IgD-negative memory B cell (primary cell): ENCODE data around the gene SPEN. TPM values are rescaled to one million over a fixed set of nuclear protein-coding genes. Genes with fewer than 3 reads are reported as not detected.
"Not testable (repeated sequence)": the region's sequence is repeated elsewhere in the genome, so short reads cannot be mapped to it uniquely, and the experiment has no call there.

ENCODE experiments used
- H3K27ac Mint-ChIP-seq, 3 donors: one replicate each; pipeline ENCODE4 v1.8.0; 2020 to 2022; ENCODE audit warnings: mild to moderate bottlenecking in 3 of 3, mixed read lengths in 3 of 3, moderate library complexity in 1 of 3
- H3K27me3 Mint-ChIP-seq: one replicate; pipeline ENCODE4 v1.8.0; 2021; ENCODE audit warnings: mixed read lengths
- H3K36me3 Mint-ChIP-seq: one replicate; pipeline ENCODE4 v1.8.0; 2020; ENCODE audit warnings: mild to moderate bottlenecking, mixed read lengths
- H3K4me1 Mint-ChIP-seq, 3 donors: one replicate each; pipeline ENCODE4 v1.8.0; 2020 to 2022; ENCODE audit warnings: mixed read lengths in 3 of 3, mild to moderate bottlenecking in 1 of 3
- H3K4me3 Mint-ChIP-seq, 4 donors: one replicate each; pipeline ENCODE4 v1.8.0; 2020 to 2022; ENCODE audit warnings: mild to moderate bottlenecking in 4 of 4, mixed read lengths in 4 of 4, moderate library complexity in 3 of 4
- H3K9me3 Mint-ChIP-seq, 3 donors: one replicate each; pipeline ENCODE4 v1.8.0; 2020 to 2021; ENCODE audit warnings: mixed read lengths in 3 of 3, mild to moderate bottlenecking in 1 of 3
- polyA plus RNA-seq: library from polyadenylated mRNA; unstranded; fragments of 300-500 nt; fragmentation: Illumina TruSeq; gene quantifications from one replicate; pipeline ENCODE4 v1.2.3, GENCODE V29; 2021

SPEN gene
- polyA plus RNA-seq, 1 donor from 2014 or later = 43.2 TPM

GRCh38 chr1:15963968-15964648 lies 116.6 kb downstream of the SPEN start:
- H3K4me1 Mint-ChIP-seq = peaks cover 36 to 69% (median 59%) of the 10 kb centered on the region in 3 donors
- peak overlapping the region; percentile 80 to 92 (median 86) for H3K4me3 Mint-ChIP-seq
- peaks cover 2% of the 10 kb centered on the region for H3K36me3 Mint-ChIP-seq
- H3K27ac Mint-ChIP-seq = peak overlapping the region; percentile 87 to 98 (median 97)
- H3K27me3 Mint-ChIP-seq = peaks cover 2% of the 10 kb centered on the region
- no peaks in the 10 kb centered on the region for H3K9me3 Mint-ChIP-seq

GRCh38 chr1:15965228-15965767 lies 117.8 kb downstream of the SPEN start:
- Mint-ChIP-seq H3K9me3 (no peaks in the 10 kb centered on the region), H3K27me3 (peaks cover 2% of the 10 kb centered on the region), H3K4me3 (peak overlapping the region; percentile 45 to 92 (median 80)), H3K27ac (peak overlapping the region; percentile 87 to 98 (median 97)), H3K36me3 (no peaks in the 10 kb centered on the region), H3K4me1 (peaks cover 40 to 62% (median 58%) of the 10 kb centered on the region in 3 donors)

GRCh38 chr1:15966081-15966955 lies 118.8 kb downstream of the SPEN start:
- H3K4me3 Mint-ChIP-seq = peak overlapping the region; percentile 45 to 92 (median 80)
- peaks cover 40 to 57% (median 55%) of the 10 kb centered on the region in 3 donors for H3K4me1 Mint-ChIP-seq
- peaks cover 3% of the 10 kb centered on the region for H3K36me3 Mint-ChIP-seq
- H3K9me3 Mint-ChIP-seq = no peaks in the 10 kb centered on the region
- peaks cover 2% of the 10 kb centered on the region for H3K27me3 Mint-ChIP-seq
- H3K27ac Mint-ChIP-seq = peak overlapping the region; percentile 87 to 98 (median 97)

- H3K4me3 Mint-ChIP-seq = peak overlapping the region in 3 of 4 donors; percentile 39 to 71 (median 63)
Measured at GRCh38 chr1:15966956-15967344, 119.4 kb downstream of the SPEN start.

GRCh38 chr1:15968172-15968571 lies 120.7 kb downstream of the SPEN start:
- peaks cover 45 to 56% (median 46%) of the 10 kb centered on the region in 3 donors for H3K4me1 Mint-ChIP-seq
- H3K9me3 Mint-ChIP-seq = no peaks in the 10 kb centered on the region
- peak overlapping the region in 2 of 3 donors; percentile 40 to 71 for H3K27ac Mint-ChIP-seq
- no peak overlapping the region for H3K4me3 Mint-ChIP-seq
- H3K36me3 Mint-ChIP-seq = peaks cover 3% of the 10 kb centered on the region
- peaks cover 2% of the 10 kb centered on the region for H3K27me3 Mint-ChIP-seq

More at GRCh38 chr1:15966956-15967344, 119.4 kb downstream of the SPEN start:
- Mint-ChIP-seq H3K4me1 (peaks cover 42 to 57% (median 55%) of the 10 kb centered on the region in 3 donors), H3K36me3 (peaks cover 3% of the 10 kb centered on the region), H3K27me3 (peaks cover 2% of the 10 kb centered on the region), H3K9me3 (no peaks in the 10 kb centered on the region), H3K27ac (no peak overlapping the region)

- H3K4me3 Mint-ChIP-seq = peak overlapping the region in 1 of 4 donors; percentile 16
- H3K9me3 Mint-ChIP-seq = no peaks in the 10 kb centered on the region
- no peak overlapping the region for H3K27ac Mint-ChIP-seq
- peaks cover 40 to 59% (median 45%) of the 10 kb centered on the region in 3 donors for H3K4me1 Mint-ChIP-seq
- peaks cover 2% of the 10 kb centered on the region for H3K27me3 Mint-ChIP-seq
- peaks cover 7% of the 10 kb centered on the region for H3K36me3 Mint-ChIP-seq
Measured at GRCh38 chr1:15969321-15969880, 121.9 kb downstream of the SPEN start.

- Mint-ChIP-seq H3K27ac (no peak overlapping the region), H3K4me3 (peak overlapping the region in 1 of 4 donors; percentile 54)
Measured at GRCh38 chr1:15970911-15971310, 123.4 kb downstream of the SPEN start.

GRCh38 chr1:15972409-15972808 lies 124.9 kb downstream of the SPEN start:
- Mint-ChIP-seq H3K4me3 (peak overlapping the region in 1 of 4 donors; percentile 98), H3K27ac (peak overlapping the region in 1 of 3 donors; percentile 11), H3K27me3 (no peaks in the 10 kb centered on the region), H3K9me3 (no peaks in the 10 kb centered on the region), H3K4me1 (peaks cover 31 to 48% (median 34%) of the 10 kb centered on the region in 3 donors), H3K36me3 (peaks cover 9% of the 10 kb centered on the region)

More at GRCh38 chr1:15970911-15971310, 123.4 kb downstream of the SPEN start:
- Mint-ChIP-seq H3K27me3 (no peaks in the 10 kb centered on the region), H3K36me3 (peaks cover 9% of the 10 kb centered on the region), H3K9me3 (no peaks in the 10 kb centered on the region), H3K4me1 (peaks cover 38 to 53% (median 40%) of the 10 kb centered on the region in 3 donors)

- H3K36me3 Mint-ChIP-seq = peaks cover 9% of the 10 kb centered on the region
- no peaks in the 10 kb centered on the region for H3K9me3 Mint-ChIP-seq
- H3K27me3 Mint-ChIP-seq = no peaks in the 10 kb centered on the region
- H3K4me1 Mint-ChIP-seq = peaks cover 18 to 38% (median 35%) of the 10 kb centered on the region in 3 donors
- H3K27ac Mint-ChIP-seq = peak overlapping the region; percentile 11 to 97 (median 93)
- H3K4me3 Mint-ChIP-seq = peak overlapping the region in 3 of 4 donors; percentile 22 to 98 (median 75)
Measured at GRCh38 chr1:15973772-15974171, 126.3 kb downstream of the SPEN start.

GRCh38 chr1:15974855-15975254 lies 127.3 kb downstream of the SPEN start:
- H3K4me1 Mint-ChIP-seq = peaks cover 18 to 37% (median 34%) of the 10 kb centered on the region in 3 donors
- H3K9me3 Mint-ChIP-seq = no peaks in the 10 kb centered on the region
- peaks cover 9% of the 10 kb centered on the region for H3K36me3 Mint-ChIP-seq
- peak overlapping the region; percentile 93 to 97 (median 94) for H3K27ac Mint-ChIP-seq
- no peaks in the 10 kb centered on the region for H3K27me3 Mint-ChIP-seq
- peak overlapping the region; percentile 89 to 98 (median 90) for H3K4me3 Mint-ChIP-seq

- Mint-ChIP-seq H3K4me1 (peaks cover 18 to 34% (median 31%) of the 10 kb centered on the region in 3 donors), H3K4me3 (peak overlapping the region; percentile 89 to 98 (median 90)), H3K9me3 (no peaks in the 10 kb centered on the region), H3K36me3 (peaks cover 9% of the 10 kb centered on the region), H3K27me3 (no peaks in the 10 kb centered on the region), H3K27ac (peak overlapping the region; percentile 93 to 97 (median 94))
Measured at GRCh38 chr1:15975358-15975804, 127.9 kb downstream of the SPEN start.

- Mint-ChIP-seq H3K4me3 (peak within 1 kb of the TSS; percentile 89 to 98 (median 97)), H3K4me1 (peaks cover 18 to 33% (median 31%) of the 10 kb centered on the region in 3 donors), H3K27me3 (no peaks in the 10 kb centered on the region), H3K27ac (peak within 1 kb of the TSS; percentile 93 to 97 (median 94)), H3K9me3 (no peaks in the 10 kb centered on the region), H3K36me3 (peaks cover 7% of the 10 kb centered on the region)
Measured at GRCh38 chr1:15975805-15976680, 128.5 kb downstream of the SPEN start, which contains the start of gene ZBTB17. ZBTB17 (minus strand) TSS chr1:15976101; CDS start chr1:15948495, 27,606 bp downstream.

GRCh38 chr1:15977947-15978346 lies 130.4 kb downstream of the SPEN start:
- H3K4me1 Mint-ChIP-seq = peaks cover 18 to 27% (median 26%) of the 10 kb centered on the region in 3 donors
- H3K27ac Mint-ChIP-seq = peak overlapping the region in 1 of 3 donors; percentile 16
- not testable (repeated sequence) for H3K36me3 Mint-ChIP-seq, H3K9me3 Mint-ChIP-seq, H3K27me3 Mint-ChIP-seq
- peak overlapping the region in 1 of 4 donors; percentile 70 for H3K4me3 Mint-ChIP-seq
